K562 (cell line): ENCODE results near the gene ASPDH. TPM values are rescaled to one million over a fixed set of nuclear protein-coding genes. Genes with fewer than 3 reads are reported as not detected.

Experiments
- ATAC-seq: fragments of 200-7000 bp; cut with Tn5 transposase; 3 replicates; pipeline ENCODE4 v1.9.1; 2020; ENCODE audit warnings: moderate library complexity
- BruUV-seq: library from RNA; stranded (reverse); fragments of 400-500 nt; replicated peaks from 2 replicates; lab custom pipeline; 2021; lab: Mats Ljungman, UMichigan
- CTCF ChIA-PET: fragments of 300-600 bp; formaldehyde crosslinking; extraction: SDS; loops from one replicate; lab custom pipeline; 2021; ENCODE audit warnings: low intra/inter-chr PET ratio; lab: Yijun Ruan, JAX
- POLR2A ChIA-PET: fragments of 300-600, 350-650 bp; sonication (Branson Sonifier 250); formaldehyde crosslinking; extraction: SDS; loops from one replicate; lab custom pipeline; 2021; ENCODE audit warnings: antibody characterized with exemption, inconsistent platforms; lab: Yijun Ruan, JAX
- DNase-seq, 4 experiments: peaks; one replicate each; pipeline versions ENCODE4 v3.0.0 to v3.0.0-alpha.2; 2011 to 2018; ENCODE audit warnings: low spot score in 3 of 4, mixed read lengths in 3 of 4; ENCODE audit errors: extremely low read depth in 1 of 4
- FAIRE-seq: peaks from 2 replicates; lab custom pipeline; 2011; peaks lifted over from hg19 to GRCh38; lab: Jason Lieb, UNC
- H2AFZ ChIP-seq: 2 replicates; pipeline ENCODE4 v1.6.0; 2011; ENCODE audit warnings: low read depth, low read length, control low read depth, inconsistent platforms
- H3K27ac ChIP-seq: fragments of 200-600 bp; 3 replicates; pipeline ENCODE4 v1.8.0; 2011; ENCODE audit warnings: low read depth, mild to moderate bottlenecking, control low read depth, inconsistent platforms, low read length, moderate library complexity, mixed read lengths; ENCODE audit errors: extremely low read depth
- H3K27me3 ChIP-seq, 2 experiments: fragments of 300-600 bp in 1 of 2; 2 replicates in 1 of 2; 3 replicates in 1 of 2; pipeline versions ENCODE4 v1.6.0 to v1.8.0; 2011; ENCODE audit warnings: inconsistent platforms in 2 of 2, low read length in 2 of 2, mild to moderate bottlenecking in 1 of 2, mixed read lengths in 1 of 2, moderate library complexity in 1 of 2; ENCODE audit not compliant: control insufficient read depth in 2 of 2, insufficient read depth in 2 of 2
- H3K36me3 ChIP-seq: fragments of 300-600 bp; 3 replicates; pipeline ENCODE4 v1.8.0; 2011; ENCODE audit warnings: mild to moderate bottlenecking, low read length, inconsistent platforms; ENCODE audit not compliant: control insufficient read depth, insufficient read depth
- H3K4me1 ChIP-seq, 2 experiments: fragments of 200-600 bp in 1 of 2; replicated peaks in 1 of 2; 2 replicates in 1 of 2; 3 replicates in 1 of 2; pipeline versions ENCODE4 v1.5.1 to v1.8.0; 2011; ENCODE audit warnings: inconsistent platforms in 2 of 2, low read length in 2 of 2, mild to moderate bottlenecking in 1 of 2, mixed read lengths in 1 of 2, moderate library complexity in 1 of 2; ENCODE audit not compliant: control insufficient read depth in 2 of 2, insufficient read depth in 2 of 2
- H3K4me2 ChIP-seq: 2 replicates; pipeline ENCODE4 v1.6.1; 2011; ENCODE audit warnings: low read length, control low read depth, inconsistent platforms, mixed read lengths; ENCODE audit not compliant: insufficient read depth
- H3K4me3 ChIP-seq: fragments of 200-600 bp; sonication (generic), shearing (Covaris generic); 2 replicates; pipeline ENCODE4 v1.5.1; 2016; ENCODE audit warnings: control low read depth, inconsistent platforms
- H3K79me2 ChIP-seq: fragments of 200-600 bp; 3 replicates; pipeline ENCODE4 v1.8.0; 2011; ENCODE audit warnings: low read length, inconsistent platforms; ENCODE audit not compliant: control insufficient read depth, insufficient read depth
- H3K9ac ChIP-seq, 2 experiments: 2 replicates each; pipeline versions ENCODE4 v1.6.0 to v1.6.1; 2011; ENCODE audit warnings: low read depth in 2 of 2, low read length in 2 of 2, control low read depth in 1 of 2, inconsistent platforms in 1 of 2, mild to moderate bottlenecking in 1 of 2, mixed read lengths in 1 of 2; ENCODE audit not compliant: insufficient read depth in 1 of 2
- H3K9me1 ChIP-seq: one replicate; pipeline ENCODE4 v1.6.0; 2011; ENCODE audit warnings: inconsistent platforms, mild to moderate bottlenecking, low read length, moderate library complexity; ENCODE audit not compliant: control insufficient read depth, insufficient read depth
- H3K9me3 ChIP-seq: replicated peaks from 2 replicates; pipeline ENCODE4 v1.5.1; 2011; ENCODE audit warnings: low read depth, low read length, inconsistent platforms; ENCODE audit not compliant: control insufficient read depth, insufficient read depth
- H4K20me1 ChIP-seq: replicated peaks from 2 replicates; pipeline ENCODE4 v1.6.1; 2011; ENCODE audit warnings: low read length, inconsistent platforms, mixed read lengths; ENCODE audit not compliant: control insufficient read depth, insufficient read depth
- HDAC1 ChIP-seq, 2 experiments: fragments of 450-650 bp; IDR thresholded peaks; 2 replicates each; pipeline ENCODE4 v1.6.1; 2016 to 2017; ENCODE audit warnings: inconsistent platforms in 1 of 2, mild to moderate bottlenecking in 1 of 2, moderate library complexity in 1 of 2
- NFATC3 ChIP-seq: fragments of 450-650 bp; IDR thresholded peaks from 2 replicates; pipeline ENCODE4 v1.6.1; 2017; ENCODE audit warnings: mild to moderate bottlenecking
- ZBTB7A ChIP-seq: IDR thresholded peaks from 2 replicates; pipeline ENCODE4 v1.6.1; 2011; ENCODE audit warnings: low read depth, mild to moderate bottlenecking, low read length, moderate library complexity, borderline replicate concordance; ENCODE audit not compliant: control insufficient read depth
- ZNF512 ChIP-seq: IDR thresholded peaks from 2 replicates; pipeline ENCODE4 v1.6.1; 2016; ENCODE audit warnings: missing genetic modification characterization, missing compliant biosample characterization
- ZNF644 ChIP-seq: fragments of 200-800 bp; sonication (Bioruptor generic); IDR thresholded peaks from 2 replicates; pipeline ENCODE4 v1.6.1; 2016; ENCODE audit warnings: low read depth, missing genetic modification characterization, missing compliant biosample characterization
- WGBS: fragments of 100-300 bp; shearing (Covaris generic); methylation state at CpG from one replicate; pipeline ENCODE4 v1.1.6; 2016; ENCODE audit warnings: low coverage, mixed read lengths; ENCODE audit not compliant: insufficient coverage; ENCODE audit errors: missing lambda C conversion rate; 5-methylcytosine and 5-hydroxymethylcytosine counted together
- in situ Hi-C: fragments of 300-500 bp; cut with MboI; formaldehyde crosslinking; loops from 4 replicates; pipeline ENCODE4 v1.15.0; 2018; ENCODE audit warnings: inconsistent platforms, mixed read lengths
- intact Hi-C: fragments of 100-400 bp; cut with micrococcal nuclease; formaldehyde crosslinking; loops from 2 replicates; pipeline ENCODE4 v1.14.2; 2022
- polyA plus RNA-seq, 8 experiments: library from polyadenylated mRNA; depleted of rRNA in 4 of 8; stranded (reverse) in 5 of 8; unstranded in 3 of 8; fragments of >200 nt; fragmentation: Nextera tagmentation in 2 of 8; fragmentation: Illumina TruSeq in 1 of 8; extraction: Ambion mirVana in 2 of 8; extraction: Trizol in 1 of 8; gene quantifications; 2 replicates each; pipeline versions ENCODE4 v1.2.1 to v1.2.3, GENCODE V29; 2011 to 2014; ENCODE audit warnings: inconsistent platforms in 1 of 8, missing spikeins in 1 of 8
- total RNA-seq, 7 experiments: library from RNA; depleted of rRNA in 6 of 7; stranded (reverse); fragments of >200 nt in 6 of 7; fragmentation: Illumina TruSeq in 2 of 7; extraction: Trizol in 2 of 7; gene quantifications; 2 replicates each; pipeline versions ENCODE4 v1.2.1 to v1.2.3, GENCODE V29; 2011 to 2021; ENCODE audit warnings: low replicate concordance in 1 of 7

ASPDH gene
- total and polyA plus RNA-seq, 9 of the 15 experiments (the other 6 are each of a cell fraction or from before 2014, with no cell fraction given), result not detected

GRCh38 chr19:50510700-50511068 is 3.0 kb downstream of the ASPDH start (continued):
- TF ChIP-seq HDAC1 (IDR thresholded peaks at IDR 0.05) (peak in 1 of 2 experiments; percentile 29; a peak in 1 of 4 replicates), NFATC3 (no peak), ZNF512 (tag) (no peak)

- TF ChIP-seq ZNF644 (tag) (no peak), ZBTB7A (peak; percentile 23; the same call in 1 of the 2 replicates)
- no peaks in the 10 kb centered on the region for H3K27me3 ChIP-seq
- peak overlapping the region; percentile 74; the same call in 1 of the 3 replicates for H3K27ac ChIP-seq
- no peak overlapping the region for H2AFZ ChIP-seq
- no peaks in the 10 kb centered on the region for H3K9me3 ChIP-seq
- ChIA-PET CTCF (no interaction called here), POLR2A (interaction anchor here (0.6 to 1.0 kb wide), 2 partner anchors 9 to 153 kb away, joined by 3 read pairs; no protein-coding TSS in a partner anchor)
- H3K4me2 ChIP-seq, result peak overlapping the region; percentile 85
- H3K9me1 ChIP-seq, result peaks cover 4% of the 10 kb centered on the region
- FAIRE-seq, result no peak
- ATAC-seq, result no peak
- BruUV-seq, result TSS peak; percentile 59
- intact Hi-C loops, result no loop called here
- no peak for DNase-seq
- in situ Hi-C loops, result no loop called here
- WGBS, result 84% methylated on average over 26 of the region's 26 CpGs
- peak overlapping the region; percentile 58 to 93 for H3K9ac ChIP-seq
- H4K20me1 ChIP-seq, result no peaks in the 10 kb centered on the region
- H3K4me3 ChIP-seq, result peak overlapping the region; percentile 55; the same call in 1 of the 2 replicates
- H3K79me2 ChIP-seq, result no peaks in the 10 kb centered on the region; the same call in 2 of the 3 replicates
- peaks cover 5 to 68% of the 10 kb centered on the region in 2 experiments; a peak in 4 of 5 replicates for H3K4me1 ChIP-seq
- H3K36me3 ChIP-seq, result no peaks in the 10 kb centered on the region
Measured at GRCh38 chr19:50510121-50510670, 3.5 kb downstream of the ASPDH start.
